Esophagus squamous epithelium (tissue), 4 donors: ENCODE results near the gene SHC2.

Experiments
- CTCF ChIP-seq, 6 experiments: fragments of 450-650 bp in 4 of 6; fragments of 200-600 bp in 2 of 6; sonication (generic) in 2 of 6; IDR thresholded peaks; one replicate each; pipeline ENCODE4 v1.5.1; 2016 to 2019; ENCODE audit warnings: antibody characterized with exemption in 6 of 6, mild to moderate bottlenecking in 4 of 6, moderate library complexity in 4 of 6
- POLR2A ChIP-seq, 4 donors: fragments of 450-650 bp; IDR thresholded peaks; one replicate each; pipeline ENCODE4 v1.6.1; 2017; ENCODE audit warnings: antibody characterized with exemption in 4 of 4, mild to moderate bottlenecking in 4 of 4, moderate library complexity in 3 of 4

GRCh38 chr19:415292-415691 is 45.5 kb downstream of the SHC2 start:
- TF ChIP-seq POLR2A (IDR thresholded peaks at IDR 0.05) (no peak), CTCF (IDR thresholded peaks at IDR 0.05) (no peak)
